Astrocyte (in vitro differentiated cells and primary cell): Measurements from ENCODE around the gene CDC73. TPM values are rescaled to one million over a fixed set of nuclear protein-coding genes. Genes with fewer than 3 reads are reported as not detected.

Source experiments
- DNase-seq: peaks from one replicate; pipeline ENCODE4 v3.0.0-alpha.2; 2010; ENCODE audit warnings: low read depth
- FAIRE-seq: peaks from 2 replicates; lab custom pipeline; 2011; peaks lifted over from hg19 to GRCh38; lab: Jason Lieb, UNC
- H2AFZ ChIP-seq: 2 replicates; pipeline ENCODE4 v1.6.0; 2012; ENCODE audit warnings: low read depth, low read length, inconsistent platforms
- H3K27ac ChIP-seq: 2 replicates; pipeline ENCODE4 v1.5.1; 2011; ENCODE audit warnings: low read depth, low read length, inconsistent platforms
- H3K27me3 ChIP-seq: 2 replicates; pipeline ENCODE4 v1.6.0; 2011; ENCODE audit warnings: low read length, inconsistent platforms; ENCODE audit not compliant: insufficient read depth
- H3K36me3 ChIP-seq: 2 replicates; pipeline ENCODE4 v1.5.1; 2011; ENCODE audit warnings: low read length, inconsistent platforms; ENCODE audit not compliant: insufficient read depth
- H3K4me1 ChIP-seq: 2 replicates; pipeline ENCODE4 v1.5.1; 2011; ENCODE audit warnings: low read length, inconsistent platforms; ENCODE audit not compliant: insufficient read depth
- H3K4me2 ChIP-seq: 2 replicates; pipeline ENCODE4 v1.6.0; 2012; ENCODE audit warnings: low read length, inconsistent platforms
- H3K4me3 ChIP-seq: 2 replicates; pipeline ENCODE4 v1.5.1; 2011; ENCODE audit warnings: low read depth, mild to moderate bottlenecking, low read length, inconsistent platforms; ENCODE audit not compliant: insufficient read depth
- H3K79me2 ChIP-seq: 2 replicates; pipeline ENCODE4 v1.6.0; 2012; ENCODE audit warnings: mild to moderate bottlenecking, low read length, inconsistent platforms; ENCODE audit not compliant: insufficient read depth
- H3K9ac ChIP-seq: 2 replicates; pipeline ENCODE4 v1.6.0; 2012; ENCODE audit warnings: mild to moderate bottlenecking, low read length, inconsistent platforms
- H3K9me3 ChIP-seq: 2 replicates; pipeline ENCODE4 v1.5.1; 2012; ENCODE audit warnings: low read depth, mild to moderate bottlenecking, low read length, inconsistent platforms; ENCODE audit not compliant: insufficient read depth
- H4K20me1 ChIP-seq: 2 replicates; pipeline ENCODE4 v1.6.0; 2012; ENCODE audit warnings: low read length, inconsistent platforms; ENCODE audit not compliant: insufficient read depth
- H3K27ac Mint-ChIP-seq: one replicate; pipeline ENCODE4 v1.8.0; 2021; ENCODE audit warnings: mild to moderate bottlenecking, mixed read lengths; ENCODE audit not compliant: unreplicated experiment
- H3K27me3 Mint-ChIP-seq: one replicate; pipeline ENCODE4 v1.8.0; 2021; ENCODE audit warnings: low read depth, mixed read lengths; ENCODE audit not compliant: unreplicated experiment
- H3K36me3 Mint-ChIP-seq: one replicate; pipeline ENCODE4 v1.8.0; 2021; ENCODE audit warnings: low read depth, mixed read lengths; ENCODE audit not compliant: unreplicated experiment
- H3K4me1 Mint-ChIP-seq: one replicate; pipeline ENCODE4 v1.8.0; 2021; ENCODE audit warnings: low read depth, mixed read lengths; ENCODE audit not compliant: unreplicated experiment
- H3K4me3 Mint-ChIP-seq: one replicate; pipeline ENCODE4 v1.8.0; 2021; ENCODE audit warnings: mild to moderate bottlenecking, moderate library complexity, mixed read lengths; ENCODE audit not compliant: unreplicated experiment
- H3K9me3 Mint-ChIP-seq: one replicate; pipeline ENCODE4 v1.8.0; 2021; ENCODE audit warnings: mild to moderate bottlenecking, mixed read lengths; ENCODE audit not compliant: unreplicated experiment
- CTCF ChIP-seq: IDR thresholded peaks from 2 replicates; pipeline ENCODE4 v1.5.1; 2011; ENCODE audit warnings: low read depth, mild to moderate bottlenecking, inconsistent platforms, low read length, moderate library complexity; ENCODE audit not compliant: insufficient read depth
- EZH2 ChIP-seq: IDR thresholded peaks from 2 replicates; pipeline ENCODE4 v1.6.1; 2012; ENCODE audit warnings: mild to moderate bottlenecking, low read length, inconsistent platforms; ENCODE audit not compliant: insufficient read depth
- microRNA-seq: library from miRNA; unstranded; fragments of <30 nt; microRNA quantifications from one replicate; pipeline ENCODE4 v1.2.0, GENCODE V29; 2020
- total RNA-seq: library from RNA; stranded (reverse); gene quantifications from 2 replicates; pipeline ENCODE4 v1.2.1, GENCODE V29; 2021

CDC73 gene
- total RNA-seq, 1 donor from 2014 or later = 77.7 TPM

- no peak for DNase-seq
- Histone ChIP-seq H3K4me2 (no peak overlapping the region), H3K9ac (no peak overlapping the region), H3K27ac (no peak overlapping the region), H3K4me3 (no peak overlapping the region), H3K9me3 (no peaks in the 10 kb centered on the region), H3K36me3 (no peaks in the 10 kb centered on the region), H4K20me1 (no peaks in the 10 kb centered on the region), H3K79me2 (no peaks in the 10 kb centered on the region), H3K27me3 (no peaks in the 10 kb centered on the region), H2AFZ (no peak overlapping the region), H3K4me1 (no peaks in the 10 kb centered on the region)
- Mint-ChIP-seq H3K4me3 (no peak overlapping the region), H3K27ac (no peak overlapping the region), H3K9me3 (no peaks in the 10 kb centered on the region), H3K27me3 (no peaks in the 10 kb centered on the region), H3K4me1 (no peaks in the 10 kb centered on the region), H3K36me3 (no peaks in the 10 kb centered on the region)
- TF ChIP-seq EZH2 = no peak
- no peak for TF ChIP-seq CTCF
- FAIRE-seq = no peak
Observed at GRCh38 chr1:193299038-193299437, 177.2 kb downstream of the CDC73 start.

GRCh38 chr1:193301746-193302145 lies 179.9 kb downstream of the CDC73 start:
- DNase-seq (no peak), FAIRE-seq (no peak)
- Histone ChIP-seq H4K20me1 (no peaks in the 10 kb centered on the region), H3K4me1 (no peaks in the 10 kb centered on the region), H3K27ac (no peak overlapping the region), H3K79me2 (no peaks in the 10 kb centered on the region), H3K4me3 (no peak overlapping the region), H3K4me2 (no peak overlapping the region), H3K36me3 (no peaks in the 10 kb centered on the region), H2AFZ (no peak overlapping the region), H3K27me3 (no peaks in the 10 kb centered on the region), H3K9me3 (no peaks in the 10 kb centered on the region), H3K9ac (no peak overlapping the region)
- H3K27ac Mint-ChIP-seq = no peak overlapping the region
- no peaks in the 10 kb centered on the region for H3K27me3 Mint-ChIP-seq
- H3K4me3 Mint-ChIP-seq = no peak overlapping the region
- H3K4me1 Mint-ChIP-seq = no peaks in the 10 kb centered on the region
- no peaks in the 10 kb centered on the region for H3K9me3 Mint-ChIP-seq
- TF ChIP-seq CTCF = no peak
- TF ChIP-seq EZH2 = no peak
- no peaks in the 10 kb centered on the region for H3K36me3 Mint-ChIP-seq

GRCh38 chr1:193303849-193304248 lies 182.0 kb downstream of the CDC73 start:
- H3K36me3 Mint-ChIP-seq = no peaks in the 10 kb centered on the region
- Histone ChIP-seq H3K27me3 (no peaks in the 10 kb centered on the region), H3K9me3 (no peaks in the 10 kb centered on the region), H3K79me2 (no peaks in the 10 kb centered on the region), H3K4me1 (no peaks in the 10 kb centered on the region), H2AFZ (no peak overlapping the region), H3K36me3 (no peaks in the 10 kb centered on the region), H3K27ac (no peak overlapping the region), H3K4me3 (no peak overlapping the region), H3K4me2 (no peak overlapping the region), H4K20me1 (no peaks in the 10 kb centered on the region), H3K9ac (no peak overlapping the region)
- H3K9me3 Mint-ChIP-seq = no peaks in the 10 kb centered on the region
- TF ChIP-seq CTCF (no peak), EZH2 (no peak)
- no peak overlapping the region for H3K4me3 Mint-ChIP-seq
- peaks cover 3% of the 10 kb centered on the region for H3K4me1 Mint-ChIP-seq
- no peak for DNase-seq
- H3K27me3 Mint-ChIP-seq = no peaks in the 10 kb centered on the region
- FAIRE-seq = no peak
- no peak overlapping the region for H3K27ac Mint-ChIP-seq

Small RNAs within 50 kb of the gene (microRNA-seq; reads per million reads assigned to microRNA genes)
- gene MIR1278 = not detected

Other genes with a start within 250 kb of the CDC73 start
- 26.4 and 33.3 TPM in 2 replicates for gene UCHL5, start 62.7 kb upstream of the CDC73 start, total RNA-seq
- gene RO60, start 62.4 kb upstream of the CDC73 start, total RNA-seq = 120 and 134 TPM in 2 replicates
- gene GLRX2, start 16.6 kb upstream of the CDC73 start, total RNA-seq = 37.0 and 37.1 TPM in 2 replicates
- 0.39 and 0.60 TPM in 2 replicates for gene B3GALT2, start 64.6 kb downstream of the CDC73 start, total RNA-seq